GM19193 (cell line): ENCODE measurements around the gene UBE2R2.

Experiments used
- POLR2A ChIP-seq: IDR thresholded peaks from 4 replicates; pipeline ENCODE4 v1.6.1; 2011; ENCODE audit not compliant: insufficient read depth, insufficient read length; ENCODE audit errors: extremely low read depth

The UBE2R2 gene

DNA sequence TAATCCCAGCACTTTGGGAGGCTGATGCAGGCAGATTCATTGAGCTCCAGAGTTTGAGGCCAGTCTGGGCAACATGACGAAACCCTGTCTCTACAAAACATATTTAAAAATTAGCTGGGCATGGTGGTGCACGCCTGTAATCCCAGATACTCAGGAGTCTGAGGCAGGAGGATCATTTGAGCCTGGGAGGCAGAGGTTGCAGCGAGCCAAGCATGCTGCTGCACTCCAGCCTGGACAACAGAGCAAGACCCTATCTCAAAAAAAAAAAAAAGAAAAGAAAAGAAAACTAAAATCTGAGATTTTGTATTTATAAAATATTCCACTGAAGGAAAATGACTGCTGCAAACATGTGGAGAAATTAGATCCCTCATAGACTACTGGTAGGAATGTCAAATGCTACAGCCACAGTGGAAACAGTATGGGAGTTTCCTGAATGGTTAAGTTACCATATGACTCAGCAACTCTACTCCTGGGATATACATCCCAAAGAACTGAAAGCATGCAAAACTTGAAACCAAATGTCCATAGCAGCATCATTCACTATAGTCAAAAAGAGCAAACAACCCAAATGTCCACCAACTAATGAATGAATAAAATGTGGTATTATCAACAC, 125.6 kb downstream of the UBE2R2 start:
- no peak for TF ChIP-seq POLR2A

DNA sequence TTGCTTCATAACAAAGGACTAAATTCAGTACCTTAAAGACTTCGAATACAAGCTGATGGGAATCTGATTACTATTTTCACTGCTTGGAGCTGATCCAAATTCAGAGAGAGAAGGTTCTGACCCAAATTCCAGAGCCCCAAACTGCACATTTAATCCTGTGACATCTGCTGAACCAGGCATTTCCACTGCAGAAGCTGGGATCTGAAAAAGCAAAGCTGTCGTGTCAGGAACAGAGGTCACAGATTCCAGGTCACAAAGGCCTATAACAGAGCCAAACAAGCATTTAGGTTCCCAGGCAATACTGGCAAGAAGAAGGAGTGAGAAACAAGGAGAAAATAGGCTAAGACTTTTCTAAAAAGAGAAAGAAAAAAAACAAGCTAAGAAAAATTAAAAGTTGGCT, 126.4 kb downstream of the UBE2R2 start:
- no peak for TF ChIP-seq POLR2A

GRCh38 chr9:33946779-33947535, 130.0 kb downstream of the UBE2R2 start:
- no peak for TF ChIP-seq POLR2A

DNA sequence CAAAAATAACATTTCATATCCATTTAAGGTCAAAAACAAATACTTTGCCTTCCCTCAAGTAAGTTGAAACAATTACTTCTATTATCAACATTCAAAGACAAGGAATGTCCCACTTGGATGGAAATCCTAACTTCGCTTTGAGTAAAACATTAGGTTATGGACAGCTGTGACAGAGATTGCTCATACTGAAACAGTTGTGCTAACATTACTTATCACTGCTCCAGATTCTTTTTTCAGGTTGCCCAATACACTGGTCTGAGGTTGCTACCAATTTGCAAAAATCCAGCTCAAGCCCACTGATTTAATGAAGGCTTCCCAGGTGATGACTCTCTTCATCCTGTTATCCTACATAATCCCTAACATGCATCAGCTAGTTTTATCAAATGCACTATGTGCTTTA, 133.4 kb downstream of the UBE2R2 start:
- TF ChIP-seq POLR2A: no peak

DNA sequence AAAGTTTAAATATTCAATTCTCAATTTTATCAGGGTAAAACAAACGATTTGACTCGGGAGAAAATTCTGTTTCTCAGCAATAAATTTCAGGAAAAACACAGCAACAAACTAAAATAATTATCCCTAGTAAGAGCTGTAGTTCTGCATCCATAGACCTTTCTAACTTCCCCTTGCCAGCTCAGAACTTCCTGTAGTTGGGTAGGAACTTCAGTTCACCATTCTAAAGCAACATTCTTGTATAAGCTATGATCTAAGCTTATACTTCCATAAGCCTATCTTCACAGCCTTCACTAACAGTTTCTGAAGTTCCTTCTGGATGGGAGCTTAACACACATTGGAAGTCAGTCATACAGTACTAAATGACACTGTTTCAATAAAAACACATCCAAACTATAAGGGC, 135.1 kb downstream of the UBE2R2 start:
- TF ChIP-seq POLR2A: no peak

GRCh38 chr9:33956544-33956943, 139.6 kb downstream of the UBE2R2 start:
- TF ChIP-seq POLR2A: no peak

GRCh38 chr9:33959725-33960124, 142.8 kb downstream of the UBE2R2 start:
- no peak for TF ChIP-seq POLR2A

- no peak for TF ChIP-seq POLR2A
Measured at GRCh38 chr9:33964086-33964768, 147.3 kb downstream of the UBE2R2 start.
